Muscle of leg (tissue), 11 donors: Measurements from ENCODE around the gene EEFSEC. TPM values are rescaled to one million over a fixed set of nuclear protein-coding genes. Genes with fewer than 3 reads are reported as not detected.

Experiments used
- DNase-seq: peaks from one replicate; pipeline ENCODE4 v3.0.0; 2013
- H3K27ac ChIP-seq: one replicate; pipeline ENCODE4 v1.5.1; 2013; ENCODE audit warnings: mild to moderate bottlenecking, low read length, control low read depth
- H3K27me3 ChIP-seq: one replicate; pipeline ENCODE4 v1.6.1; 2013; ENCODE audit warnings: low read length; ENCODE audit not compliant: control insufficient read depth, insufficient read depth
- H3K36me3 ChIP-seq: one replicate; pipeline ENCODE4 v1.6.1; 2013; ENCODE audit warnings: low read length; ENCODE audit not compliant: control insufficient read depth, insufficient read depth
- H3K4me1 ChIP-seq: one replicate; pipeline ENCODE4 v1.6.1; 2013; ENCODE audit warnings: low read length; ENCODE audit not compliant: control insufficient read depth, insufficient read depth
- H3K4me3 ChIP-seq: one replicate; pipeline ENCODE4 v1.5.1; 2013; ENCODE audit warnings: low read length, control low read depth
- H3K9me3 ChIP-seq: replicated peaks from 2 replicates; pipeline ENCODE4 v1.6.1; 2013; ENCODE audit warnings: low read depth, low read length; ENCODE audit not compliant: control insufficient read depth
- WGBS: methylation state at CpG from one replicate; pipeline ENCODE4 v1.1.5; 2013; ENCODE audit warnings: missing lambda C conversion rate; ENCODE audit not compliant: insufficient coverage; 5-methylcytosine and 5-hydroxymethylcytosine counted together
- polyA plus RNA-seq, 8 donors: library from polyadenylated mRNA; unstranded; fragments of 120-200 nt; gene quantifications; one replicate each; pipeline versions ENCODE4 v1.2.1 to v1.2.3, GENCODE V29; 2013; ENCODE audit warnings: inconsistent platforms in 1 of 8, low replicate concordance in 1 of 8; ENCODE audit not compliant: insufficient read length in 8 of 8, insufficient read depth in 1 of 8
- total RNA-seq: library from RNA; stranded (reverse); fragments of 120-200 nt; gene quantifications from one replicate; pipeline ENCODE4 v1.2.4, GENCODE V29; 2013

EEFSEC gene
- total and polyA plus RNA-seq, 9 donors = 5.5 to 20.9 (median 16.9) TPM

- no peak overlapping the region for H3K4me3 ChIP-seq
- WGBS = 80% methylated on average over 2 of the region's 2 CpGs
These were observed 62.0 kb downstream of the EEFSEC start for GRCh38 chr3:128215290-128215689.

GRCh38 chr3:128215800-128216495 lies 62.7 kb downstream of the EEFSEC start:
- H3K27me3 ChIP-seq = no peaks in the 10 kb centered on the region
- no peak for DNase-seq
- 48% methylated on average over 2 of the region's 5 CpGs for WGBS

More at GRCh38 chr3:128215290-128215689, 62.0 kb downstream of the EEFSEC start:
- Histone ChIP-seq H3K9me3 (no peaks in the 10 kb centered on the region), H3K36me3 (no peaks in the 10 kb centered on the region), H3K27ac (no peak overlapping the region), H3K4me1 (peaks cover 14% of the 10 kb centered on the region), H3K27me3 (no peaks in the 10 kb centered on the region)
- no peak for DNase-seq

GRCh38 chr3:128217702-128218547 lies 64.6 kb downstream of the EEFSEC start:
- H3K27ac ChIP-seq = no peak overlapping the region

More at GRCh38 chr3:128215800-128216495, 62.7 kb downstream of the EEFSEC start:
- no peaks in the 10 kb centered on the region for H3K36me3 ChIP-seq
- no peak overlapping the region for H3K27ac ChIP-seq
- no peaks in the 10 kb centered on the region for H3K9me3 ChIP-seq
- peaks cover 8% of the 10 kb centered on the region for H3K4me1 ChIP-seq
- no peak overlapping the region for H3K4me3 ChIP-seq

GRCh38 chr3:128218548-128219257 lies 65.4 kb downstream of the EEFSEC start:
- H3K36me3 ChIP-seq = no peaks in the 10 kb centered on the region
- H3K4me1 ChIP-seq = peaks cover 8% of the 10 kb centered on the region
- peaks cover 7% of the 10 kb centered on the region for H3K9me3 ChIP-seq
- DNase-seq = no peak
- H3K27ac ChIP-seq = no peak overlapping the region
- no peaks in the 10 kb centered on the region for H3K27me3 ChIP-seq
- WGBS = 84% methylated on average over 8 of the region's 13 CpGs
- no peak overlapping the region for H3K4me3 ChIP-seq

More at GRCh38 chr3:128217702-128218547, 64.6 kb downstream of the EEFSEC start:
- H3K27me3 ChIP-seq = no peaks in the 10 kb centered on the region
- WGBS = 27% methylated on average over 4 of the region's 6 CpGs
- no peaks in the 10 kb centered on the region for H3K36me3 ChIP-seq
- H3K4me3 ChIP-seq = no peak overlapping the region
- peaks cover 2% of the 10 kb centered on the region for H3K9me3 ChIP-seq
- peaks cover 8% of the 10 kb centered on the region for H3K4me1 ChIP-seq
- peak; percentile 49 for DNase-seq

GRCh38 chr3:128221328-128221727 lies 68.0 kb downstream of the EEFSEC start:
- no peak overlapping the region for H3K4me3 ChIP-seq
- H3K27ac ChIP-seq = no peak overlapping the region
- WGBS = 57% methylated on average over 1 of the region's 3 CpGs
- H3K27me3 ChIP-seq = no peaks in the 10 kb centered on the region
- H3K36me3 ChIP-seq = no peaks in the 10 kb centered on the region
- H3K9me3 ChIP-seq = peaks cover 7% of the 10 kb centered on the region
- peaks cover 6% of the 10 kb centered on the region for H3K4me1 ChIP-seq
- DNase-seq = no peak

- H3K27me3 ChIP-seq = no peaks in the 10 kb centered on the region
- peaks cover 7% of the 10 kb centered on the region for H3K9me3 ChIP-seq
- DNase-seq = no peak
- H3K27ac ChIP-seq = no peak overlapping the region
- no peaks in the 10 kb centered on the region for H3K36me3 ChIP-seq
- peaks cover 3% of the 10 kb centered on the region for H3K4me1 ChIP-seq
- H3K4me3 ChIP-seq = no peak overlapping the region
These were observed 69.6 kb downstream of the EEFSEC start for GRCh38 chr3:128222796-128223385.

DNA sequence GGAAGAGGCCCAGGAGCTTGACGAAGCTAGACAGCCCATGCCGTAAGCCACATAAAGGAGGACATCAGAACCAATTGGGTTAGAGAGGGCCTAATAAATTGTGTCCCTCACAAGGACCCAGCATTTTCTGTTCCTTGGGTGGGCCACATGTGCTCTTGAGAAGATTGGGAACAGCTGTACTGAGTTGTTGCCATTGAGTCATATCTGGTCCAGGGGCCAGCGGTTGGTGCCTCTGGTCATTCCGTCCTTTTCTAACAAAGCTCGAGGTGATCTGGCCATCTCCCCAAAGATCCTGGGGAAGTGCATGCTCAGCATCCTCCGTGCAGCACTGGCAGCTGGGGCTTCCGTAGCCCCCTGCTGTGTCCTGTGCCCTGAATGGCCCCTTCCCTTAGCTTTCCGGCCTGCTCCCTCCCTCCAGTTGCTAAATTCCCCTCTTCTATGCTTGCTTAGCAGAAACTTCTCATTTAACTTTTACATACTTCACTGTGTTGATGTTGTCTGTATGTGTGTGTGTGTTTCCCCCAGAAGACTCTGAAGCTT lies 73.0 kb downstream of the EEFSEC start:
- peaks cover 7% of the 10 kb centered on the region for H3K9me3 ChIP-seq
- WGBS = 50% methylated on average over 7 of the region's 8 CpGs
- no peak for DNase-seq
- H3K36me3 ChIP-seq = no peaks in the 10 kb centered on the region
- no peak overlapping the region for H3K4me3 ChIP-seq
- H3K27ac ChIP-seq = no peak overlapping the region
- H3K27me3 ChIP-seq = no peaks in the 10 kb centered on the region
- H3K4me1 ChIP-seq = peaks cover 9% of the 10 kb centered on the region

DNA sequence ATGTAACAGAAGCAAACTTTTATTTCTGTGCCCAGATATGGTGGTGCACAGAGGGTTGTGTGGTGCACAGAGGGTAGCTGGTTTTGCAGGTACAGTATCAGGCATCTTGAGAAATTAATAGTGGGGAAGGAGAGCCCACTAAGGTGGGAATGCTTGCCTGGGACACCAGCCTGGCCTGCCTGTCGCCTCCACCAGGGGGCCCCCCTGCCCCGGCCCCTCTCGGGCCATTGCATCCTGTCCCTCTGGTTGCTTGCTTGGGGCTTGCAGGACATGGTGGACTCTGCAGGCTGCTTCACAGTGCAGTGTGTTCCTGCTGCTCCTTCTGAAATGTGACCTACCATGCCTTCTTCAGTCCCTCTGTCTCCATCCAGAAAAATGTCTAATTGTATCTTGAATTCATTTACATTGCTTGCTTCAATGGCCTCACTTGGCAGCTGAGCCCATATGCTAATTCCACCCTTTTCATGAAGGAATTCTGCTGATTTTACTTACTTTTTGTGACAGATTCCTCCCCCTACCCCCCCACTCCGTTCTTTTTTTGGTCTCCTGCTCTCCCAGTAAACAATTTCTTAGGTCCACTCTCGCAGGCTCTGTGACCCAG lies 73.6 kb downstream of the EEFSEC start:
- H3K27me3 ChIP-seq = no peaks in the 10 kb centered on the region
- H3K4me3 ChIP-seq = no peak overlapping the region
- WGBS = 44% methylated on average over 3 of the region's 5 CpGs
- H3K9me3 ChIP-seq = peaks cover 7% of the 10 kb centered on the region
- no peak for DNase-seq
- no peaks in the 10 kb centered on the region for H3K36me3 ChIP-seq
- H3K27ac ChIP-seq = no peak overlapping the region
- peaks cover 14% of the 10 kb centered on the region for H3K4me1 ChIP-seq

GRCh38 chr3:128227507-128227906 lies 74.2 kb downstream of the EEFSEC start:
- Histone ChIP-seq H3K4me1 (peaks cover 14% of the 10 kb centered on the region), H3K9me3 (peaks cover 7% of the 10 kb centered on the region), H3K4me3 (no peak overlapping the region), H3K27ac (no peak overlapping the region), H3K27me3 (no peaks in the 10 kb centered on the region), H3K36me3 (no peaks in the 10 kb centered on the region)
- WGBS = 86% methylated on average over 4 of the region's 4 CpGs
- DNase-seq = no peak
